Tibial artery (tissue), 4 donors: ENCODE data around the gene TAGLN3.

Experiments used
- DNase-seq, 2 donors: peaks; one replicate each; pipeline ENCODE4 v3.0.0-alpha.2; 2019
- H3K27ac ChIP-seq, 2 donors: fragments of 200-600 bp; sonication (generic) in 1 of 2; 1 replicate in 1 of 2; 2 replicates in 1 of 2; pipeline ENCODE4 v1.5.1; 2018 to 2019; ENCODE audit warnings: mild to moderate bottlenecking in 1 of 2
- H3K27me3 ChIP-seq, 2 donors: fragments of 200-600 bp; sonication (generic) in 1 of 2; one replicate each; pipeline versions ENCODE4 v1.5.1 to v1.6.0; 2016 to 2019
- H3K36me3 ChIP-seq, 3 donors: fragments of 200-600 bp; sonication (generic) in 2 of 3; one replicate each; pipeline ENCODE4 v1.5.1; 2016 to 2019; ENCODE audit warnings: mild to moderate bottlenecking in 2 of 3
- H3K4me1 ChIP-seq, 4 donors: fragments of 200-600 bp; sonication (generic) in 2 of 4; 1 replicate in 3 of 4; 2 replicates in 1 of 4; pipeline ENCODE4 v1.5.1; 2016 to 2019
- H3K4me3 ChIP-seq, 2 donors: fragments of 200-600 bp; sonication (generic) in 1 of 2; 1 replicate in 1 of 2; 2 replicates in 1 of 2; pipeline ENCODE4 v1.5.1; 2018 to 2019; ENCODE audit warnings: mild to moderate bottlenecking in 2 of 2
- H3K9me3 ChIP-seq, 3 donors: fragments of 200-600 bp; sonication (generic) in 1 of 3; one replicate each; pipeline ENCODE4 v1.5.1; 2016 to 2019
- CTCF ChIP-seq, 2 experiments: fragments of 200-600 bp in 1 of 2; fragments of 450-650 bp in 1 of 2; IDR thresholded peaks; one replicate each; pipeline ENCODE4 v1.5.1; 2017 to 2019; ENCODE audit warnings: antibody characterized with exemption in 2 of 2, mild to moderate bottlenecking in 1 of 2, moderate library complexity in 1 of 2
- intact Hi-C: fragments of 100-400 bp; cut with DNase I; formaldehyde crosslinking; loops from one replicate; pipeline ENCODE4 v1.15.0; 2023; ENCODE audit warnings: low total_unique reads

The TAGLN3 gene

GRCh38 chr3:111970376-111970775 is 28.3 kb upstream of the TAGLN3 start:
- no peaks in the 10 kb centered on the region for H3K27me3 ChIP-seq
- peak overlapping the region in 1 of 2 donors; percentile 42 for H3K27ac ChIP-seq
- no peak for DNase-seq
- peaks cover 0 to 34% (median 10%) of the 10 kb centered on the region in 4 donors for H3K4me1 ChIP-seq
- H3K36me3 ChIP-seq: peaks cover 23 to 33% (median 29%) of the 10 kb centered on the region in 3 donors
- H3K9me3 ChIP-seq: no peaks in the 10 kb centered on the region
- intact Hi-C loops: no loop called here
- no peak for TF ChIP-seq CTCF (IDR thresholded peaks at IDR 0.05)
- H3K4me3 ChIP-seq: no peak overlapping the region

- H3K9me3 ChIP-seq: no peaks in the 10 kb centered on the region
- DNase-seq: no peak
- no peak overlapping the region for H3K4me3 ChIP-seq
- TF ChIP-seq CTCF (IDR thresholded peaks at IDR 0.05): no peak
- peaks cover 20 to 33% (median 29%) of the 10 kb centered on the region in 3 donors for H3K36me3 ChIP-seq
- intact Hi-C loops: no loop called here
- H3K4me1 ChIP-seq: peaks cover 0 to 34% (median 10%) of the 10 kb centered on the region in 4 donors
- no peaks in the 10 kb centered on the region for H3K27me3 ChIP-seq
- H3K27ac ChIP-seq: peak overlapping the region in 1 of 2 donors; percentile 44
These were observed 27.1 kb upstream of the TAGLN3 start for GRCh38 chr3:111971533-111972130.

- Histone ChIP-seq H3K36me3 (peaks cover 20 to 33% (median 29%) of the 10 kb centered on the region in 3 donors), H3K4me3 (no peak overlapping the region), H3K27ac (no peak overlapping the region), H3K4me1 (peaks cover 0 to 22% (median 9%) of the 10 kb centered on the region in 4 donors), H3K9me3 (no peaks in the 10 kb centered on the region), H3K27me3 (no peaks in the 10 kb centered on the region)
- TF ChIP-seq CTCF (IDR thresholded peaks at IDR 0.05): no peak
- intact Hi-C loops: no loop called here
- DNase-seq: no peak
These were observed 25.8 kb upstream of the TAGLN3 start for GRCh38 chr3:111972891-111973290.

- Histone ChIP-seq H3K27me3 (no peaks in the 10 kb centered on the region), H3K4me1 (peaks cover 0 to 18% (median 3%) of the 10 kb centered on the region in 4 donors), H3K9me3 (no peaks in the 10 kb centered on the region), H3K4me3 (no peak overlapping the region), H3K36me3 (peaks cover 16 to 25% (median 23%) of the 10 kb centered on the region in 3 donors), H3K27ac (no peak overlapping the region)
- DNase-seq: no peak
- intact Hi-C loops: no loop called here
- TF ChIP-seq CTCF (IDR thresholded peaks at IDR 0.05): no peak
These were observed 23.6 kb upstream of the TAGLN3 start for GRCh38 chr3:111975131-111975530.

GRCh38 chr3:111976254-111976653 is 22.5 kb upstream of the TAGLN3 start:
- DNase-seq: no peak
- Histone ChIP-seq H3K27ac (peak overlapping the region in 1 of 2 donors; percentile 5), H3K4me1 (peaks cover 0 to 27% (median 10%) of the 10 kb centered on the region in 4 donors), H3K4me3 (no peak overlapping the region), H3K36me3 (peaks cover 15 to 16% (median 16%) of the 10 kb centered on the region in 3 donors), H3K27me3 (no peaks in the 10 kb centered on the region), H3K9me3 (no peaks in the 10 kb centered on the region)
- intact Hi-C loops: no loop called here
- no peak for TF ChIP-seq CTCF (IDR thresholded peaks at IDR 0.05)
